Measurements from ENCODE around the gene MAGEA3.
"Not testable (repeated sequence)": the region's sequence is repeated elsewhere in the genome, so short reads cannot be mapped to it uniquely, and the experiment has no call there.

GRCh38 chrX:152736528-152736927, 37.9 kb downstream of the MAGEA3 start:
- TF ChIP-seq, protein P1, sequence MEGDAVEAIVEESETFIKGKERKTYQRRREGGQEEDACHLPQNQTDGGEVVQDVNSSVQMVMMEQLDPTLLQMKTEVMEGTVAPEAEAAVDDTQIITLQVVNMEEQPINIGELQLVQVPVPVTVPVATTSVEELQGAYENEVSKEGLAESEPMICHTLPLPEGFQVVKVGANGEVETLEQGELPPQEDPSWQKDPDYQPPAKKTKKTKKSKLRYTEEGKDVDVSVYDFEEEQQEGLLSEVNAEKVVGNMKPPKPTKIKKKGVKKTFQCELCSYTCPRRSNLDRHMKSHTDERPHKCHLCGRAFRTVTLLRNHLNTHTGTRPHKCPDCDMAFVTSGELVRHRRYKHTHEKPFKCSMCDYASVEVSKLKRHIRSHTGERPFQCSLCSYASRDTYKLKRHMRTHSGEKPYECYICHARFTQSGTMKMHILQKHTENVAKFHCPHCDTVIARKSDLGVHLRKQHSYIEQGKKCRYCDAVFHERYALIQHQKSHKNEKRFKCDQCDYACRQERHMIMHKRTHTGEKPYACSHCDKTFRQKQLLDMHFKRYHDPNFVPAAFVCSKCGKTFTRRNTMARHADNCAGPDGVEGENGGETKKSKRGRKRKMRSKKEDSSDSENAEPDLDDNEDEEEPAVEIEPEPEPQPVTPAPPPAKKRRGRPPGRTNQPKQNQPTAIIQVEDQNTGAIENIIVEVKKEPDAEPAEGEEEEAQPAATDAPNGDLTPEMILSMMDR (IDR thresholded peaks at IDR 0.05), result not testable (repeated sequence)
- not testable (repeated sequence) for TF ChIP-seq POLR2AphosphoS5 (IDR thresholded peaks at IDR 0.05)

Measured in transverse colon (tissue), 4 donors.